Measurements from ENCODE around the gene ARHGDIG.
A peak's percentile ranks its signal among the peaks of the same experiment; 100 is the strongest.

ARHGDIG gene

GRCh38 chr16:278863-279366 is 1.5 kb upstream of the ARHGDIG start:
- TF ChIP-seq CTCF (IDR thresholded peaks at IDR 0.05) (no peak), ZFX (IDR thresholded peaks at IDR 0.05; ENCODE audit: borderline replicate concordance) (no peak)
- peak overlapping the region; percentile 52 for H3K27ac ChIP-seq

GRCh38 chr16:279531-279930 is 860 bp upstream of the ARHGDIG start:
- peak overlapping the region; percentile 52 for H3K27ac ChIP-seq
- TF ChIP-seq ZFX (IDR thresholded peaks at IDR 0.05; ENCODE audit: borderline replicate concordance) (no peak), CTCF (IDR thresholded peaks at IDR 0.05) (no peak)

- peak overlapping the region; percentile 52 for H3K27ac ChIP-seq
- TF ChIP-seq CTCF (IDR thresholded peaks at IDR 0.05) = no peak
- no peak for TF ChIP-seq ZFX (IDR thresholded peaks at IDR 0.05; ENCODE audit: borderline replicate concordance)
These were observed 358 bp upstream of the ARHGDIG start for GRCh38 chr16:280005-280460.

DNA sequence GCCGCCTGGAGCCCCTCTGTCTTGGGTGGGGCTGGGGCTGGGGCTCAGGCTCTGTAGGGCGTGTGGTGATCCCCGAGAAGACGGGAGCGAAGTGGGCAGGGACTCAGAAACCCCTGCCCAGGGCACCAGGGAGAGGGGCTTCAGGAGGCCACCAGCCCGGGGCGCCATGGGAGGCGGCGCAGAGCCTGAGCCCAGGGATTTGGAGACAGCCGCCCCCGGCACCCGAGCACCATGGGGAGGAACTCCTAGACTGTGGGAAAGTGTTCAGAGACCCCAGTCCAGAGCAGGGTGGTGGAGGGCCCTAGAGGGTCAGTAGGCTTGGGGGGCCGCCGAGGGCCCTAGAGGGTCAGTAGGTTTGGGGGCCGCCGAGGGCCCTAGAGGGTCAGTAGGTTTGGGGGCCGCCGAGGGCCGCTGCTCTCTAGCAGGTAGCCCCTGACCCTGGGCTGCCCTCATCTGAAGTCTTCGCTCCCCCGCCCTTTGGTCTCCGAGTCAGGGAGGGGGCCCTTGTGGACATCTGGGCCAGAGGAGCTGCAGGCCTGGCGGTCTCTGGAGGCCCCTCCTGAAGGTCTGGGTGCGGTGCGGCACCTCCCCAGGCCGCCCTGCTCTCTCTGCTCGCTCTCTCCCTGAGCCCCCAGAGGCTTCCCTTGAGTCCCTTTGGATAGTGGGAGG is 734 bp downstream of the ARHGDIG start:
- TF ChIP-seq CTCF (IDR thresholded peaks at IDR 0.05) (no peak), ZFX (IDR thresholded peaks at IDR 0.05; ENCODE audit: borderline replicate concordance) (no peak)
- H3K27ac ChIP-seq = peak overlapping the region; percentile 52

DNA sequence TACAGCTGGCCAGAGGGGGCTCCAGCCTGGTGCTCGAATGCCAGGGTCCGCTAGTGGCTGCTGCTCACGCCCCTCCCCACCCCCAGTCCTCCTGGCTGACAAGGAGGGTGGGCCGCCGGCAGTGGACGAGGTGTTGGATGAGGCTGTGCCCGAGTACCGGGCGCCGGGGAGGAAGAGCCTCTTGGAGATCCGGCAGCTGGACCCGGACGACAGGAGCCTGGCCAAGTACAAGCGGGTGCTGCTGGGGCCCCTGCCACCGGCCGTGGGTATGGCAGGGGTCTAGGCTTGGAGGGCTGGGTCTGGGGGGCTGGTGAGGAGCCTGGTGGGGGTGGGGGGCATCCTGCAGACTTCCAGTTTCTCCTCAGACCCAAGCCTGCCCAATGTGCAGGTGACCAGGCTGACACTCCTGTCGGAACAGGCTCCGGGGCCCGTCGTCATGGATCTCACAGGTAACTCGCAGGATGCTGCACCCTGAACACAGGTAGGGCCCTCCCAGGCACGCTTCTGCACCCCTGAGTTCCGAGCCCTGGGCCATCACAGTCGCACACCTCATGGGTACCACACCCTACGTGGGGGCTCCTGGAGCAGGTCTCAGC is 1.4 kb downstream of the ARHGDIG start:
- H3K27ac ChIP-seq = no peak overlapping the region
- no peak for TF ChIP-seq ZFX (IDR thresholded peaks at IDR 0.05; ENCODE audit: borderline replicate concordance)
- TF ChIP-seq CTCF (IDR thresholded peaks at IDR 0.05) = no peak

DNA sequence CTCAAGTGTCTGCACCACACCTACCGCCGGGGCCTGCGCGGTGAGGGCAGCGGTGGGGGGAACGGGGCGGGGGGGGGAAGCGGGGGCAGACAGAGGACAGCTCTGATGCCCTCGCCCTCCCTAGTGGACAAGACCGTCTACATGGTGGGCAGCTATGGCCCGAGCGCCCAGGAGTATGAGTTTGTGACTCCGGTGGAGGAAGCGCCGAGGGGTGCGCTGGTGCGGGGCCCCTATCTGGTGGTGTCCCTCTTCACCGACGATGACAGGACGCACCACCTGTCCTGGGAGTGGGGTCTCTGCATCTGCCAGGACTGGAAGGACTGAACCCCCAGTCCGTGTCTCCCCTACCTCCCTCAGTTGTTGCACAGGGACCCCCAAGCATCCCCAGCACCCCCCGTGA is 2.1 kb downstream of the ARHGDIG start:
- no peak overlapping the region for H3K27ac ChIP-seq
- TF ChIP-seq ZFX (IDR thresholded peaks at IDR 0.05; ENCODE audit: borderline replicate concordance) = no peak
- no peak for TF ChIP-seq CTCF (IDR thresholded peaks at IDR 0.05)

Data from 22Rv1 (cell line).